ENCODE results near the gene FGF19. TPM values are rescaled to one million over a fixed set of nuclear protein-coding genes. Genes with fewer than 3 reads are reported as not detected.

FGF19 gene
- polyA plus RNA-seq, 1 donor, result 0.04 TPM

DNA sequence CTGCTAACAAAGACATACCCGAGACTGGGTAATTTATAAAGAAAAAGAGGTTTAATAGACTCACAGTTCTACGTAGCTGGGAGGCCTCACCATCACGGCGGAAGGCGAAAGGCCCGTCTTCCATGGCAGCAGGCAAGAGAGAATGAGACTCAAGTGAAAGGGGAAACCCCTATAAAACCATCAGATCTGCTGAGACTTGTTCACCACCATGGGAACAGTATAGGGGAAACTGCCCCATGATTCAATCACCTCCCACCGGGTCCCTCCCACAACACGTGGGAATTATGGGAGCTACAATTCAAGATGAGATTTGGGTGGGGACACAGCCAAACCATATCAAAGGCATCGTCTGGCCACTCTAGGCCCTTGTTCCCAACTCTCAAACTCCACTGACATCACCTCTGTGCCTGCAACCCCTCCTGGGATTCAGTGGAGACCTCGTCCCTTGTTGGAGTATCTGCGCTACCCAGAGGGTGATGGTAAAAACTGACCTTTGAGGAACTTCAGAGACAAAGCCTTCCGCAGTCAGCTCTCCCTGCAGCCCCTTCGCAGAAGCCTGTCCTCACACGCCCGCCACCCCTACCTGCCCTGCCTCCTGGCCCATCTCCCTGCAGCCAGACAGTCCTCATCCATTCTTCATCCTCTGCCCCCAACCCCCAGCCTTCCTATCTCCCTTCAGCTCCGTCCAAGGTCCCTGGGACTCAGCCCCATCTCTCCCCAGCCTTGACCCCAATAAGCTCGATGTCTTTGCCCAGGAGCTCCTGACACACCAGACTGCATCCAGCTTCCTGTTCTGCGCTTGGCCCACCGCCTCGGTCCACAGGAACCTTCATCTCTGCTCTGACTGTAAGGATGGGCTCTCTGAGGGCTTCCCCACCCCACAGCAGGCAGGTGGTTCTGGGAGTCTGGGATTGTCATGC, 47.0 kb downstream of the FGF19 start:
- no peak for DNase-seq
- no CpG with 5 or more reads among the region's 20 CpGs for WGBS (ENCODE audit: insufficient coverage, low lambda C conversion rate)
- H3K4me3 ChIP-seq (ENCODE audit: low read length), result no peak overlapping the region

DNA sequence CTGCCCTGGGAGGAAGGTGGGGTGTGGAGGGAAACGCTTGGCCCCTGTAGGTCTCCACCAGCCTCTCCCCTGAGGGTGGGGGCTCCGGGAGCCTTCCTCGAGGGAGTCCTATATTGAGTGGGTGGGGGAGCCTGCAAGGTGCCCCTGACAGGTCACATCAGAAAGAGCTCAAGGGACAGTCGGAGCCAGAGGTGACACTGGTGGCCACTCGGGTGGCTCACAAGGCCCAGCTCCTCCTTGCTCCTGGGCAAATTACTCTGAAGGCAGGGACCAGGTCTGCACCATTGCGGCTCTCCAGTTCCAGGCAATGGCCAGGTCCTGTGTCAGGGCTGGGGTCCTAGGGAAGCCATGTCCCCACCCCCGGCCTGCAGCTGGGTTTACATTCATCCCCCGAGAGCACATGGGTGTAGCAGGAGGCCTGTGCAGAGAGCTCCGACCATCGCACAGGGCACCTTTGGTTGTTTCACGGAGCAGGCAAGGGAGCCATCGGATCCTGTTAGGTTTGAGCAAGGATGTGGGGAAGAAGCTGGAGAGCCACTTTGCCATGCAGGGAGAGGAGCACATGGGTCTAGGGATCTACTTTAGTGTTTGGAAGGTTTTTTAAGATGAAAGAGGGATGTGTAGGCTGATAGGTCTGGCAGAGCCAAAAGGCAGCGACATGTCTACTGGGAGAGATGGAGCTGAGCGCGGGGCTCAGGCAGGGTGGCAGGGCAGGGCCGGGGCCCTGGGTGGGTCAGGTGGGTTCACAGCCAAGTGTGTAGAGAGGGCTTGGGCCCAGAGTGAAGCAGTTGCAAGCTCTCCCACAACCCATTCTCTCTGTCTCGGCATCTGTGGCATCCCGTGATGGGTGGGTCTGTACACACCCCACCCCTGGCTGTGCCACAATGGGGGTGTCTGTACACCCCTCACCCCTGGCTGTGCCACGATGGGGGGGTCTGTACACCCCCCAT, 48.1 kb downstream of the FGF19 start:
- no peaks in the 10 kb centered on the region for H3K27me3 ChIP-seq (ENCODE audit: control insufficient read depth, insufficient read depth, low read length)
- WGBS (ENCODE audit: insufficient coverage, low lambda C conversion rate), result 100% methylated on average over 1 of the region's 19 CpGs
- H3K4me1 ChIP-seq (ENCODE audit: control insufficient read depth, insufficient read depth, low read length), result peaks cover 13% of the 10 kb centered on the region
- no peak overlapping the region for H3K4me3 ChIP-seq (ENCODE audit: low read length)
- H3K36me3 ChIP-seq (ENCODE audit: control insufficient read depth, insufficient read depth, low read length), result peaks cover 24% of the 10 kb centered on the region
- no peak overlapping the region for H3K27ac ChIP-seq (ENCODE audit: low read length)
- H3K9me3 ChIP-seq (ENCODE audit: control insufficient read depth, low read depth, low read length), result peaks cover 32% of the 10 kb centered on the region
- DNase-seq, result no peak

More for the DNA sequence above, 47.0 kb downstream of the FGF19 start:
- Histone ChIP-seq H3K27ac (ENCODE audit: low read length) (no peak overlapping the region), H3K4me1 (ENCODE audit: control insufficient read depth, insufficient read depth, low read length) (peaks cover 13% of the 10 kb centered on the region), H3K27me3 (ENCODE audit: control insufficient read depth, insufficient read depth, low read length) (no peaks in the 10 kb centered on the region), H3K9me3 (ENCODE audit: control insufficient read depth, low read depth, low read length) (peaks cover 25% of the 10 kb centered on the region), H3K36me3 (ENCODE audit: control insufficient read depth, insufficient read depth, low read length) (peaks cover 15% of the 10 kb centered on the region)

- peak in 1 of 2 donors; percentile 56 for DNase-seq
- no peaks in the 10 kb centered on the region for H3K27me3 ChIP-seq (ENCODE audit: control insufficient read depth, insufficient read depth, low read length)
- no CpG with 5 or more reads among the region's 27 CpGs for WGBS (ENCODE audit: insufficient coverage, low lambda C conversion rate)
- peaks cover 32% of the 10 kb centered on the region for H3K9me3 ChIP-seq (ENCODE audit: control insufficient read depth, low read depth, low read length)
- H3K4me3 ChIP-seq (ENCODE audit: low read length), result no peak overlapping the region
- H3K27ac ChIP-seq (ENCODE audit: low read length), result no peak overlapping the region
- H3K36me3 ChIP-seq (ENCODE audit: control insufficient read depth, insufficient read depth, low read length), result peaks cover 33% of the 10 kb centered on the region
- peaks cover 13% of the 10 kb centered on the region for H3K4me1 ChIP-seq (ENCODE audit: control insufficient read depth, insufficient read depth, low read length)
Observed at GRCh38 chr11:69654660-69655478, 49.0 kb downstream of the FGF19 start.

GRCh38 chr11:69654001-69654659, 49.7 kb downstream of the FGF19 start:
- Histone ChIP-seq H3K27ac (ENCODE audit: low read length) (no peak overlapping the region), H3K36me3 (ENCODE audit: control insufficient read depth, insufficient read depth, low read length) (peaks cover 40% of the 10 kb centered on the region), H3K4me1 (ENCODE audit: control insufficient read depth, insufficient read depth, low read length) (peaks cover 13% of the 10 kb centered on the region), H3K27me3 (ENCODE audit: control insufficient read depth, insufficient read depth, low read length) (no peaks in the 10 kb centered on the region), H3K9me3 (ENCODE audit: control insufficient read depth, low read depth, low read length) (peaks cover 32% of the 10 kb centered on the region), H3K4me3 (ENCODE audit: low read length) (no peak overlapping the region)
- no CpG with 5 or more reads among the region's 38 CpGs for WGBS (ENCODE audit: insufficient coverage, low lambda C conversion rate)
- DNase-seq, result no peak

DNA sequence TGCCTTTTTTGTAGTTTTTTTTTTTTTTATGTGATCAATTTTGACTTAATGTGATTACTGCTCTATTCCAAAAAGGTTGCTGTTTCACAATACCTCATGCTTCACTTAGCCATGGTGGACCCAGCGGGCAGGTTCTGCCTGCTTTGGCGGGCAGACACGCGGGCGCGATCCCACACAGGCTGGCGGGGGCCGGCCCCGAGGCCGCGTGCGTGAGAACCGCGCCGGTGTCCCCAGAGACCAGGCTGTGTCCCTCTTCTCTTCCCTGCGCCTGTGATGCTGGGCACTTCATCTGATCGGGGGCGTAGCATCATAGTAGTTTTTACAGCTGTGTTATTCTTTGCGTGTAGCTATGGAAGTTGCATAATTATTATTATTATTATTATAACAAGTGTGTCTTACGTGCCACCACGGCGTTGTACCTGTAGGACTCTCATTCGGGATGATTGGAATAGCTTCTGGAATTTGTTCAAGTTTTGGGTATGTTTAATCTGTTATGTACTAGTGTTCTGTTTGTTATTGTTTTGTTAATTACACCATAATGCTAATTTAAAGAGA, 50.3 kb downstream of the FGF19 start:
- Histone ChIP-seq H3K36me3 (ENCODE audit: control insufficient read depth, insufficient read depth, low read length) (peaks cover 47% of the 10 kb centered on the region), H3K4me3 (ENCODE audit: low read length) (no peak overlapping the region), H3K27me3 (ENCODE audit: control insufficient read depth, insufficient read depth, low read length) (no peaks in the 10 kb centered on the region), H3K4me1 (ENCODE audit: control insufficient read depth, insufficient read depth, low read length) (peaks cover 13% of the 10 kb centered on the region), H3K27ac (ENCODE audit: low read length) (no peak overlapping the region), H3K9me3 (ENCODE audit: control insufficient read depth, low read depth, low read length) (peaks cover 32% of the 10 kb centered on the region)
- WGBS (ENCODE audit: insufficient coverage, low lambda C conversion rate), result no CpG with 5 or more reads among the region's 23 CpGs
- no peak for DNase-seq

DNA sequence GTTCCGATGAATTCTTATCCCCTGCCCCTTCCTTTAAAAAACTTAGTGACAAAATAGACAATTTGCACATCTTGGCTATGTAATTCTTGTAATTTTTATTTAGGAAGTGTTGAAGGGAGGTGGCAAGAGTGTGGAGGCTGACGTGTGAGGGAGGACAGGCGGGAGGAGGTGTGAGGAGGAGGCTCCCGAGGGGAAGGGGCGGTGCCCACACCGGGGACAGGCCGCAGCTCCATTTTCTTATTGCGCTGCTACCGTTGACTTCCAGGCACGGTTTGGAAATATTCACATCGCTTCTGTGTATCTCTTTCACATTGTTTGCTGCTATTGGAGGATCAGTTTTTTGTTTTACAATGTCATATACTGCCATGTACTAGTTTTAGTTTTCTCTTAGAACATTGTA, 50.8 kb downstream of the FGF19 start:
- 86% methylated on average over 8 of the region's 11 CpGs for WGBS (ENCODE audit: insufficient coverage, low lambda C conversion rate)
- Histone ChIP-seq H3K27me3 (ENCODE audit: control insufficient read depth, insufficient read depth, low read length) (no peaks in the 10 kb centered on the region), H3K36me3 (ENCODE audit: control insufficient read depth, insufficient read depth, low read length) (peaks cover 52% of the 10 kb centered on the region), H3K27ac (ENCODE audit: low read length) (no peak overlapping the region), H3K9me3 (ENCODE audit: control insufficient read depth, low read depth, low read length) (peaks cover 32% of the 10 kb centered on the region), H3K4me3 (ENCODE audit: low read length) (no peak overlapping the region), H3K4me1 (ENCODE audit: control insufficient read depth, insufficient read depth, low read length) (peaks cover 13% of the 10 kb centered on the region)
- no peak for DNase-seq

DNA sequence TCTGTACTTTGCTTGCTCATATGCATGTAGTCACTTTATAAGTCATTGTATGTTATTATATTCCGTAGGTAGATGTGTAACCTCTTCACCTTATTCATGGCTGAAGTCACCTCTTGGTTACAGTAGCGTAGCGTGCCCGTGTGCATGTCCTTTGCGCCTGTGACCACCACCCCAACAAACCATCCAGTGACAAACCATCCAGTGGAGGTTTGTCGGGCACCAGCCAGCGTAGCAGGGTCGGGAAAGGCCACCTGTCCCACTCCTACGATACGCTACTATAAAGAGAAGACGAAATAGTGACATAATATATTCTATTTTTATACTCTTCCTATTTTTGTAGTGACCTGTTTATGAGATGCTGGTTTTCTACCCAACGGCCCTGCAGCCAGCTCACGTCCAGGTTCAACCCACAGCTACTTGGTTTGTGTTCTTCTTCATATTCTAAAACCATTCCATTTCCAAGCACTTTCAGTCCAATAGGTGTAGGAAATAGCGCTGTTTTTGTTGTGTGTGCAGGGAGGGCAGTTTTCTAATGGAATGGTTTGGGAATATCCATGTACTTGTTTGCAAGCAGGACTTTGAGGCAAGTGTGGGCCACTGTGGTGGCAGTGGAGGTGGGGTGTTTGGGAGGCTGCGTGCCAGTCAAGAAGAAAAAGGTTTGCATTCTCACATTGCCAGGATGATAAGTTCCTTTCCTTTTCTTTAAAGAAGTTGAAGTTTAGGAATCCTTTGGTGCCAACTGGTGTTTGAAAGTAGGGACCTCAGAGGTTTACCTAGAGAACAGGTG, 51.8 kb downstream of the FGF19 start:
- no peak overlapping the region for H3K4me3 ChIP-seq (ENCODE audit: low read length)
- peaks cover 30% of the 10 kb centered on the region for H3K9me3 ChIP-seq (ENCODE audit: control insufficient read depth, low read depth, low read length)
- no peak for DNase-seq
- peaks cover 61% of the 10 kb centered on the region for H3K36me3 ChIP-seq (ENCODE audit: control insufficient read depth, insufficient read depth, low read length)
- 100% methylated on average over 1 of the region's 15 CpGs for WGBS (ENCODE audit: insufficient coverage, low lambda C conversion rate)
- H3K27ac ChIP-seq (ENCODE audit: low read length), result no peak overlapping the region
- H3K27me3 ChIP-seq (ENCODE audit: control insufficient read depth, insufficient read depth, low read length), result no peaks in the 10 kb centered on the region
- peaks cover 13% of the 10 kb centered on the region for H3K4me1 ChIP-seq (ENCODE audit: control insufficient read depth, insufficient read depth, low read length)

GRCh38 chr11:69650832-69651344, 52.9 kb downstream of the FGF19 start:
- 93% methylated on average over 3 of the region's 23 CpGs for WGBS (ENCODE audit: insufficient coverage, low lambda C conversion rate)
- H3K36me3 ChIP-seq (ENCODE audit: control insufficient read depth, insufficient read depth, low read length), result peaks cover 71% of the 10 kb centered on the region
- peaks cover 13% of the 10 kb centered on the region for H3K4me1 ChIP-seq (ENCODE audit: control insufficient read depth, insufficient read depth, low read length)
- H3K27me3 ChIP-seq (ENCODE audit: control insufficient read depth, insufficient read depth, low read length), result no peaks in the 10 kb centered on the region
- no peak overlapping the region for H3K4me3 ChIP-seq (ENCODE audit: low read length)
- no peak for DNase-seq
- peaks cover 30% of the 10 kb centered on the region for H3K9me3 ChIP-seq (ENCODE audit: control insufficient read depth, low read depth, low read length)
- H3K27ac ChIP-seq (ENCODE audit: low read length), result no peak overlapping the region
